Measurements from ENCODE around the gene TNNI2.
A peak's percentile ranks its signal among the peaks of the same experiment; 100 is the strongest.
"Not testable (repeated sequence)": the region's sequence is repeated elsewhere in the genome, so short reads cannot be mapped to it uniquely, and the experiment has no call there.

Gene TNNI2

GRCh38 chr11:1862588-1863351 is 24.0 kb downstream of the TNNI2 start:
- no peak for DNase-seq (ENCODE audit: low read depth)

- DNase-seq (ENCODE audit: low read depth), result peak; percentile 48
Observed at GRCh38 chr11:1863352-1864216, 24.8 kb downstream of the TNNI2 start.

GRCh38 chr11:1864231-1864630 is 25.4 kb downstream of the TNNI2 start:
- no peak for DNase-seq (ENCODE audit: low read depth)

GRCh38 chr11:1864831-1865665 is 26.3 kb downstream of the TNNI2 start:
- DNase-seq (ENCODE audit: low read depth), result no peak

- no peak for DNase-seq (ENCODE audit: low read depth)
Observed at GRCh38 chr11:1866226-1866625, 27.4 kb downstream of the TNNI2 start.

GRCh38 chr11:1866776-1867175 is 28.0 kb downstream of the TNNI2 start:
- no peak for DNase-seq (ENCODE audit: low read depth)

- no peak for DNase-seq (ENCODE audit: low read depth)
Observed at GRCh38 chr11:1867381-1867780, 28.6 kb downstream of the TNNI2 start.

GRCh38 chr11:1868056-1868635 is 29.4 kb downstream of the TNNI2 start:
- DNase-seq (ENCODE audit: low read depth), result no peak

- DNase-seq (ENCODE audit: low read depth), result no peak
Observed at GRCh38 chr11:1868636-1869291, 30.0 kb downstream of the TNNI2 start.

GRCh38 chr11:1869427-1870325 is 30.9 kb downstream of the TNNI2 start:
- DNase-seq (ENCODE audit: low read depth), result no peak

- DNase-seq (ENCODE audit: low read depth), result no peak
Observed at GRCh38 chr11:1870326-1870696, 31.5 kb downstream of the TNNI2 start.

- DNase-seq (ENCODE audit: low read depth), result no peak
Observed at GRCh38 chr11:1870721-1871466, 32.1 kb downstream of the TNNI2 start.

GRCh38 chr11:1871531-1871930 is 32.8 kb downstream of the TNNI2 start:
- no peak for DNase-seq (ENCODE audit: low read depth)

- no peak for DNase-seq (ENCODE audit: low read depth)
Observed at GRCh38 chr11:1872267-1872985, 33.6 kb downstream of the TNNI2 start.

GRCh38 chr11:1873048-1873812 is 34.4 kb downstream of the TNNI2 start:
- DNase-seq (ENCODE audit: low read depth), result no peak

GRCh38 chr11:1873813-1874150 is 35.0 kb downstream of the TNNI2 start:
- DNase-seq (ENCODE audit: low read depth), result not testable (repeated sequence)

GRCh38 chr11:1874441-1875092 is 35.8 kb downstream of the TNNI2 start:
- DNase-seq (ENCODE audit: low read depth), result not testable (repeated sequence)

Measured in non-pigmented ciliary epithelial cell (primary cell).